A549 (cell line): ENCODE measurements around the gene CLP1.

Experiments
- BHLHE40 ChIP-seq: IDR thresholded peaks from 2 replicates; pipeline ENCODE4 v1.6.1; 2012; ENCODE audit warnings: low read depth, low read length, inconsistent platforms
- CTCF ChIP-seq: fragments of >200 bp; sonication (Bioruptor Twin); formaldehyde crosslinking; IDR thresholded peaks from 3 replicates; pipeline ENCODE4 v1.5.1; 2016
- EP300 ChIP-seq, 2 experiments: fragments of >200 bp; sonication (Bioruptor Twin); formaldehyde crosslinking; IDR thresholded peaks; 2 replicates in 1 of 2; 3 replicates in 1 of 2; pipeline ENCODE4 v1.6.1; 2016 to 2017
- MAX ChIP-seq: IDR thresholded peaks from 2 replicates; pipeline ENCODE4 v1.6.1; 2012
- PHF8 ChIP-seq: fragments of 200-600 bp; sonication (generic); IDR thresholded peaks from 2 replicates; pipeline ENCODE4 v1.6.1; 2016; ENCODE audit warnings: low read depth, mild to moderate bottlenecking, antibody characterized with exemption, moderate library complexity, borderline replicate concordance
- POLR2A ChIP-seq: IDR thresholded peaks from 2 replicates; pipeline ENCODE4 v1.6.1; 2012; ENCODE audit warnings: mild to moderate bottlenecking, low read length
- USF2 ChIP-seq: fragments of 450-650 bp; IDR thresholded peaks from 2 replicates; pipeline ENCODE4 v1.6.1; 2014; ENCODE audit warnings: antibody characterized with exemption

- TF ChIP-seq CTCF = no peak
- TF ChIP-seq BHLHE40 = no peak
- no peak for TF ChIP-seq EP300 (IDR thresholded peaks at IDR 0.05)
- no peak for TF ChIP-seq POLR2A
- no peak for TF ChIP-seq USF2
- TF ChIP-seq MAX = no peak
- no peak for TF ChIP-seq PHF8
These were observed 47.4 kb upstream of the CLP1 start for GRCh38 chr11:57610170-57610569.
